Measurements from ENCODE around the gene MYZAP. TPM values are rescaled to one million over a fixed set of nuclear protein-coding genes. Genes with fewer than 3 reads are reported as not detected.

Gene MYZAP
- polyA plus RNA-seq, 1 donor from 2014 or later = not detected

- no peaks in the 10 kb centered on the region for H3F3A ChIP-seq (ENCODE audit: insufficient read depth, low read length, poor library complexity, severe bottlenecking)
- H4K20me1 ChIP-seq (ENCODE audit: insufficient read depth) = no peaks in the 10 kb centered on the region
- H3K9me2 ChIP-seq (ENCODE audit: insufficient read depth, low read length) = no peaks in the 10 kb centered on the region
- no peak overlapping the region for H3K9ac ChIP-seq (ENCODE audit: low read length)
- no peaks in the 10 kb centered on the region for H3K27me3 ChIP-seq (ENCODE audit: insufficient read depth, low read depth, low read length)
- H3K4me3 ChIP-seq (ENCODE audit: low read length) = no peak overlapping the region
- H3K79me2 ChIP-seq (replicated peaks; ENCODE audit: insufficient read depth, low read length) = no peaks in the 10 kb centered on the region
- TF ChIP-seq POLR2AphosphoS5 (IDR thresholded peaks at IDR 0.05) = no peak
- TF ChIP-seq MXI1 (conservative IDR thresholded peaks at IDR 0.05; ENCODE audit: poor library complexity, severe bottlenecking) = no peak
- H2AFZ ChIP-seq (ENCODE audit: low read depth, low read length) = no peak overlapping the region
- no peaks in the 10 kb centered on the region for H3K9me3 ChIP-seq (ENCODE audit: low read length)
- no peak overlapping the region for H3K27ac ChIP-seq (ENCODE audit: low read length)
- no peaks in the 10 kb centered on the region for H3K36me3 ChIP-seq (ENCODE audit: insufficient read depth, low read length)
- no peak overlapping the region for H3K4me2 ChIP-seq (ENCODE audit: low read length)
Measured at GRCh38 chr15:57545995-57546394, 45.7 kb upstream of the MYZAP start.

- Histone ChIP-seq H3K36me3 (ENCODE audit: insufficient read depth, low read length) (no peaks in the 10 kb centered on the region), H3K4me3 (ENCODE audit: low read length) (no peak overlapping the region), H3K4me2 (ENCODE audit: low read length) (no peak overlapping the region), H3K9me2 (ENCODE audit: insufficient read depth, low read length) (no peaks in the 10 kb centered on the region), H3K79me2 (replicated peaks; ENCODE audit: insufficient read depth, low read length) (no peaks in the 10 kb centered on the region), H3K9me3 (ENCODE audit: low read length) (no peaks in the 10 kb centered on the region), H2AFZ (ENCODE audit: low read depth, low read length) (no peak overlapping the region), H3K27me3 (ENCODE audit: insufficient read depth, low read depth, low read length) (no peaks in the 10 kb centered on the region), H3F3A (ENCODE audit: insufficient read depth, low read length, poor library complexity, severe bottlenecking) (no peaks in the 10 kb centered on the region), H3K9ac (ENCODE audit: low read length) (no peak overlapping the region), H3K27ac (ENCODE audit: low read length) (no peak overlapping the region), H4K20me1 (ENCODE audit: insufficient read depth) (no peaks in the 10 kb centered on the region)
- TF ChIP-seq RAD21 (conservative IDR thresholded peaks at IDR 0.05) (no peak), MXI1 (conservative IDR thresholded peaks at IDR 0.05; ENCODE audit: poor library complexity, severe bottlenecking) (no peak), EP300 (conservative IDR thresholded peaks at IDR 0.05; ENCODE audit: poor library complexity, severe bottlenecking) (no peak), SMC3 (conservative IDR thresholded peaks at IDR 0.05; ENCODE audit: poor library complexity) (no peak)
Measured at GRCh38 chr15:57547243-57547755, 44.4 kb upstream of the MYZAP start.

GRCh38 chr15:57548351-57548750 is 43.4 kb upstream of the MYZAP start:
- Histone ChIP-seq H3K9me2 (ENCODE audit: insufficient read depth, low read length) (no peaks in the 10 kb centered on the region), H3K9ac (ENCODE audit: low read length) (no peak overlapping the region), H3K27ac (ENCODE audit: low read length) (no peak overlapping the region), H3F3A (ENCODE audit: insufficient read depth, low read length, poor library complexity, severe bottlenecking) (no peaks in the 10 kb centered on the region), H2AFZ (ENCODE audit: low read depth, low read length) (no peak overlapping the region), H3K9me3 (ENCODE audit: low read length) (no peaks in the 10 kb centered on the region), H3K4me2 (ENCODE audit: low read length) (no peak overlapping the region), H3K36me3 (ENCODE audit: insufficient read depth, low read length) (no peaks in the 10 kb centered on the region), H3K79me2 (replicated peaks; ENCODE audit: insufficient read depth, low read length) (no peaks in the 10 kb centered on the region), H4K20me1 (ENCODE audit: insufficient read depth) (no peaks in the 10 kb centered on the region), H3K27me3 (ENCODE audit: insufficient read depth, low read depth, low read length) (no peaks in the 10 kb centered on the region), H3K4me3 (ENCODE audit: low read length) (no peak overlapping the region)
- TF ChIP-seq EZH2 (IDR thresholded peaks at IDR 0.05; ENCODE audit: borderline replicate concordance, insufficient read depth, low read length, poor library complexity, severe bottlenecking) (no peak), POLR2AphosphoS5 (IDR thresholded peaks at IDR 0.05) (no peak), TAF1 (IDR thresholded peaks at IDR 0.05; ENCODE audit: low read depth) (no peak), MXI1 (conservative IDR thresholded peaks at IDR 0.05; ENCODE audit: poor library complexity, severe bottlenecking) (no peak), EP300 (conservative IDR thresholded peaks at IDR 0.05; ENCODE audit: poor library complexity, severe bottlenecking) (no peak), SMC3 (conservative IDR thresholded peaks at IDR 0.05; ENCODE audit: poor library complexity) (no peak), RAD21 (conservative IDR thresholded peaks at IDR 0.05) (no peak), REST (IDR thresholded peaks at IDR 0.05; ENCODE audit: borderline replicate concordance) (no peak), CTCF (IDR thresholded peaks at IDR 0.05; ENCODE audit: poor library complexity, severe bottlenecking) (no peak)
